RWPE2 (cell line): ENCODE results near the gene AHNAK2.

Experiments
- ATAC-seq: fragments of 200-7000 bp; cut with Tn5 transposase; 3 replicates; pipeline ENCODE4 v1.9.1; 2021; ENCODE audit warnings: low read depth
- DNase-seq: peaks from one replicate; pipeline ENCODE4 v3.0.0-alpha.2; 2020; ENCODE audit warnings: low spot score
- H3K27ac ChIP-seq: fragments of 450-650 bp; 2 replicates; pipeline ENCODE4 v1.5.1; 2017; ENCODE audit warnings: mild to moderate bottlenecking; ENCODE audit not compliant: poor library complexity, severe bottlenecking
- H3K27me3 ChIP-seq: fragments of 250-450 bp; sonication (Bioruptor Pico); 2 replicates; pipeline ENCODE4 v1.5.1; 2021; ENCODE audit warnings: mild to moderate bottlenecking, moderate library complexity; ENCODE audit not compliant: insufficient read depth, poor library complexity, severe bottlenecking
- H3K36me3 ChIP-seq: fragments of 250-450 bp; sonication (Bioruptor Pico); 2 replicates; pipeline ENCODE4 v1.5.1; 2020; ENCODE audit warnings: low read depth, mild to moderate bottlenecking, moderate library complexity
- H3K4me1 ChIP-seq: fragments of 250-450 bp; sonication (Bioruptor Pico); 2 replicates; pipeline ENCODE4 v1.5.1; 2021; ENCODE audit warnings: mild to moderate bottlenecking, moderate library complexity; ENCODE audit not compliant: insufficient read depth, poor library complexity, severe bottlenecking
- H3K4me3 ChIP-seq: fragments of 250-450 bp; sonication (Bioruptor Pico); 2 replicates; pipeline ENCODE4 v1.5.1; 2021; ENCODE audit warnings: mild to moderate bottlenecking, moderate library complexity; ENCODE audit not compliant: severe bottlenecking
- H3K9me3 ChIP-seq: fragments of 250-450 bp; sonication (Bioruptor Pico); 2 replicates; pipeline ENCODE4 v1.5.1; 2021; ENCODE audit warnings: mild to moderate bottlenecking, moderate library complexity; ENCODE audit not compliant: severe bottlenecking
- TF ChIP-seq, protein P1 (sequence below): fragments of 450-650 bp; IDR thresholded peaks from one replicate; pipeline ENCODE4 v1.5.1; 2017; ENCODE audit warnings: mild to moderate bottlenecking, moderate library complexity; ENCODE audit not compliant: poor library complexity, severe bottlenecking

Gene AHNAK2

DNA sequence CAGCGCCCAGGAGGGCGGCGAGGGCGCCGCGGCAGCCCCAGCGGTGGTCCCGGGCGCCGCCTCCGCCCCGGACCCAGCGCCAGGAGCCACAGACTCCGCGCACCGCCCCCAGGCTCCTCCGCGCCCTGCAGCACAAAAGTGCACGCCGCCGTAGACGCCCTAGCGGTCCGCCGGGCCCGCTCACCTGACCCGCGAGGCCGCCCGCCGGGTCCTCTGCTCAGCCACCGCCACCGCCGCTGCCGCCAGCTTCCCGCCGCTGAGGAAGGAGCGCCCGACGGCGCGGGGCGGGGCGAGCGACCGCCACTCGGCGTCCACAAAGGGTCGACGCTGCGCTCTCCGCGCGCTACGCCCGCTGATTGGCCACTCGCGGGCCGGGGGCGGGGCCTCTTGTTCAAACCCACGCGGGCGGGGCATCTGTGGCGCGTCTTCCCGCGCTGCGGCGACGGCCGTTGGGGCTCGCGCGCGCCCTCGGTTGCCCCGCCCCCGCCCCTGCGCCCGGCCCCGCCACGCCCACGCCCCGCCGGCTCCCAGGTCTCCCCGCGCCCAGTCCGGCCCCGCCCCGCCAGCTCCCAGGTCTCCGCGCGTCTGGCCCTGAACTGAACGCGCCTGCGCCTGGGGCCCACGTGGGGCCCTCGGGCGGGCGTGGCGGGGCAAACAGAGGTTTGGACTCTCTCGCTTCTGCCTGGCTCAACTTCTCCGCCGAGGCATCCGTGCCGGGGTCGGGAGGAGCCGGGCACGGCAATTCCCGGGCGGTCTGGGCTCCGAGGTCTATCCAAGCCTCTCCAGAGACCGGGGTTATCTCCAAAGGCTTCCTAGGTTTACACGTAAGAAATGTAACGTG is 42.9 kb upstream of the AHNAK2 start, which contains the start of gene CDCA4:
TSS of gene CDCA4 (minus strand) at position 269 of the 841 bp plus-strand sequence. CDS start 9,154 bp downstream, outside the sequence.
- Histone ChIP-seq H3K4me1 (peaks cover 74% of the 10 kb centered on the region), H3K4me3 (peak within 1 kb of the TSS; percentile 92), H3K9me3 (no peaks in the 10 kb centered on the region), H3K27ac (peak within 1 kb of the TSS; percentile 100), H3K27me3 (no peaks in the 10 kb centered on the region), H3K36me3 (peaks cover 47% of the 10 kb centered on the region)
- DNase-seq (peak; percentile 98), ATAC-seq (peak; percentile 57)
- TF ChIP-seq, protein P1, sequence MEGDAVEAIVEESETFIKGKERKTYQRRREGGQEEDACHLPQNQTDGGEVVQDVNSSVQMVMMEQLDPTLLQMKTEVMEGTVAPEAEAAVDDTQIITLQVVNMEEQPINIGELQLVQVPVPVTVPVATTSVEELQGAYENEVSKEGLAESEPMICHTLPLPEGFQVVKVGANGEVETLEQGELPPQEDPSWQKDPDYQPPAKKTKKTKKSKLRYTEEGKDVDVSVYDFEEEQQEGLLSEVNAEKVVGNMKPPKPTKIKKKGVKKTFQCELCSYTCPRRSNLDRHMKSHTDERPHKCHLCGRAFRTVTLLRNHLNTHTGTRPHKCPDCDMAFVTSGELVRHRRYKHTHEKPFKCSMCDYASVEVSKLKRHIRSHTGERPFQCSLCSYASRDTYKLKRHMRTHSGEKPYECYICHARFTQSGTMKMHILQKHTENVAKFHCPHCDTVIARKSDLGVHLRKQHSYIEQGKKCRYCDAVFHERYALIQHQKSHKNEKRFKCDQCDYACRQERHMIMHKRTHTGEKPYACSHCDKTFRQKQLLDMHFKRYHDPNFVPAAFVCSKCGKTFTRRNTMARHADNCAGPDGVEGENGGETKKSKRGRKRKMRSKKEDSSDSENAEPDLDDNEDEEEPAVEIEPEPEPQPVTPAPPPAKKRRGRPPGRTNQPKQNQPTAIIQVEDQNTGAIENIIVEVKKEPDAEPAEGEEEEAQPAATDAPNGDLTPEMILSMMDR = no peak

DNA sequence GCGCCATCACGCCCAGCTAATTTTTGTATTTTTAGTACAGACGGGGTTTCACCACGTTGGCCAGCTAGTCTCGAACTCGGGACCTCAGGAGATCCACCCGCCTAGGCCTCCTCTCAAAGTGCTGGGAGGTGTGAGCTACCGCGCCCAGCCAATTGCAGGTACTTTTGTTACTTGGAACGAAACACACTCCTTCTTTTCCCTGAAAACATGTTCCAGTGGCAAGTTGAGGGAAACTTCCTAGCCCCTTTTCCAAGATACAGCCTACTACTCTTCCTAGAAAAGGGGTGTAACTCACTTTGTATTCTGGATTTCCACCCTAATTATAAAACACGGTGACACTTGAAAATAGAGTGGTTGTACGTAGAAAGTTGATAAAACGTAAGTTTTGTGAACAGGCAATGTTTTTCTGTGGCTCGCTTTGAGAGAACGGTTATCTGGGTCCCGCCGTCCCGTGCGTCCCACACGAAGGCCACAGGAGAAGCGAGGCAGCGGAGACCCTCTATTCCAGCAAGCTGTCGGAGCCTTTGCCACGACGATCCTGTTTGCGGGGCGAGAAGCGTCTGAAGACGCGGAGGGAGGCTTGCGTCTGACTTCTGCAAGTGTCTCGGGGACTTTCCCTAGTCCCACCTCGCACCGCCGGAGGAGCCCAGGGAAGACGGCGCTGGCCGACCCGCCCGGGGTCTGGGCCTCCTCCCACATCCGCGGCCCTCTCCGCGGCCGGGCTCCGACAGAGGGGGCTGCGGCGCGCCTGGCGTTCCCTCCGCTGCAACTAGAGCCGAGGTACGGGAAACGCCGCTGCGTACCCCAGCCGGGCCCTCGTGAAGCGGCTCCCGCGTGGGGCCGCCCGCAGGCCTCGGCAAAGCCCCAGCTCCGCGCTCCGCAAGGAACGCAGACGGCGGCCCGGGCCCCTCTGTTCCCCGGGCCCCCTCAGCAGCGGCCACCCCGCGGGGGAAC is 42.0 kb upstream of the AHNAK2 start:
- H3K4me3 ChIP-seq = peak overlapping the region; percentile 92
- H3K4me1 ChIP-seq = peaks cover 74% of the 10 kb centered on the region
- H3K36me3 ChIP-seq = peaks cover 56% of the 10 kb centered on the region
- ATAC-seq (no peak), DNase-seq (no peak)
- TF ChIP-seq, protein P1 = no peak
- peak overlapping the region; percentile 100 for H3K27ac ChIP-seq
- no peaks in the 10 kb centered on the region for H3K9me3 ChIP-seq
- H3K27me3 ChIP-seq = no peaks in the 10 kb centered on the region

DNA sequence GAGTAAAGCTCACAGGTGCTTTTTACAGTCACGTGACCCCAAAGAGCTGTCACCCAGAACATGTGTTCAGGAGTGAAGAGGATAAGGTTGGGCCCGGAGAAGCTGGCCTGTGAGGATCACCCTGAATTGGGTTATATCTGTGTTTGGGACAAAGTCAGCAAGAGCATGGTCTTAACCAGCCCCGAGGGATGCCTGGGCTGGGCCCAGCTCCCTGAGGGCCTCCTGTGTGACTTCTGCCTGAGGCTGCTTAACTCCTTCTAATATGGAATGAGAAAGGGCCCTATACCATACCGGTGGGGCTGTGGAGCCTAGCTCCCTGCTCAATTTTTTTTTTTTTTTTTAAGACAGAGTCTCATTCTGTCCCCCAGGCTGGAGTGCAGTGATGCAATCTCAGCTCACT is 40.2 kb upstream of the AHNAK2 start:
- no peak for ATAC-seq
- peak overlapping the region; percentile 100 for H3K27ac ChIP-seq
- DNase-seq = no peak
- peaks cover 72% of the 10 kb centered on the region for H3K36me3 ChIP-seq
- H3K4me3 ChIP-seq = peak overlapping the region; percentile 1
- peaks cover 68% of the 10 kb centered on the region for H3K4me1 ChIP-seq
- TF ChIP-seq, protein P1 = no peak
- H3K27me3 ChIP-seq = no peaks in the 10 kb centered on the region
- H3K9me3 ChIP-seq = no peaks in the 10 kb centered on the region

- ATAC-seq = no peak
- H3K36me3 ChIP-seq = peaks cover 92% of the 10 kb centered on the region
These were observed 37.7 kb upstream of the AHNAK2 start for GRCh38 chr14:105015905-105016304.

More at GRCh38 chr14:105015905-105016304, 37.7 kb upstream of the AHNAK2 start:
- Histone ChIP-seq H3K27me3 (no peaks in the 10 kb centered on the region), H3K27ac (peak overlapping the region; percentile 100), H3K4me3 (no peak overlapping the region), H3K9me3 (no peaks in the 10 kb centered on the region), H3K4me1 (peaks cover 60% of the 10 kb centered on the region)
- TF ChIP-seq, protein P1 = no peak
- DNase-seq = no peak
